Fibroblast of lung (primary cell): ENCODE results near the gene FTL.

Experiments used
- CTCF ChIP-seq, 2 donors: IDR thresholded peaks in 1 of 2; conservative IDR thresholded peaks in 1 of 2; 1 replicate in 1 of 2; 2 replicates in 1 of 2; pipeline ENCODE4 v1.5.1; 2011 to 2012; ENCODE audit warnings: low read length in 2 of 2, control low read depth in 1 of 2, inconsistent platforms in 1 of 2, low read depth in 1 of 2, mild to moderate bottlenecking in 1 of 2
- EZH2 ChIP-seq: IDR thresholded peaks from 2 replicates; pipeline ENCODE4 v1.5.1; 2012; ENCODE audit warnings: low read length, control low read depth, mild to moderate bottlenecking; ENCODE audit errors: missing control alignments

- TF ChIP-seq CTCF (conservative IDR thresholded peaks at IDR 0.05 in 1 of 2, IDR thresholded peaks at IDR 0.05 in 1 of 2; ENCODE audit: low read depth in 1 of 2, low read length in 2 of 2) = no peak
- TF ChIP-seq EZH2 = no peak
Measured at GRCh38 chr19:48989701-48990291, 24.7 kb downstream of the FTL start.
